GM12878 (cell line): ENCODE measurements around the gene PPP2R1A. TPM values are rescaled to one million over a fixed set of nuclear protein-coding genes. Genes with fewer than 3 reads are reported as not detected.
A peak's percentile ranks its signal among the peaks of the same experiment; 100 is the strongest.

Experiments
- BRCA1 ChIP-seq: IDR thresholded peaks from 2 replicates; pipeline ENCODE4 v1.6.1; 2011; ENCODE audit warnings: low read depth, low read length, improper control_type of control experiment
- CEBPZ ChIP-seq: fragments of 150-350 bp; IDR thresholded peaks from 2 replicates; pipeline ENCODE4 v1.6.1; 2016; ENCODE audit warnings: low read depth, low read length
- CTCF ChIP-seq, 3 experiments: IDR thresholded peaks in 2 of 3; conservative IDR thresholded peaks in 1 of 3; 2 replicates each; pipeline ENCODE4 v1.5.1; 2011; ENCODE audit warnings: low read depth in 3 of 3, low read length in 3 of 3, mild to moderate bottlenecking in 3 of 3, control low read depth in 2 of 3, moderate library complexity in 2 of 3, inconsistent platforms in 1 of 3, mixed read lengths in 1 of 3; ENCODE audit not compliant: control insufficient read depth in 2 of 3, insufficient read depth in 1 of 3; ENCODE audit errors: extremely low read depth in 1 of 3
- E2F8 ChIP-seq: fragments of 450-650 bp; IDR thresholded peaks from 2 replicates; pipeline ENCODE4 v1.6.1; 2018; ENCODE audit warnings: mild to moderate bottlenecking, low read depth, moderate library complexity; ENCODE audit not compliant: partially characterized antibody
- E4F1 ChIP-seq: fragments of 450-650 bp; IDR thresholded peaks from 2 replicates; pipeline ENCODE4 v1.6.1; 2018; ENCODE audit warnings: borderline replicate concordance, mild to moderate bottlenecking; ENCODE audit not compliant: partially characterized antibody
- IKZF1 ChIP-seq: fragments of 450-650 bp; conservative IDR thresholded peaks from 2 replicates; pipeline ENCODE4 v1.6.1; 2017; ENCODE audit warnings: antibody characterized with exemption, mild to moderate bottlenecking
- LARP7 ChIP-seq: fragments of 450-650 bp; IDR thresholded peaks from 2 replicates; pipeline ENCODE4 v1.6.1; 2017; ENCODE audit warnings: mild to moderate bottlenecking
- NBN ChIP-seq: fragments of 450-650 bp; IDR thresholded peaks from 2 replicates; pipeline ENCODE4 v1.6.1; 2016
- NR2C1 ChIP-seq: fragments of 450-650 bp; IDR thresholded peaks from 2 replicates; pipeline ENCODE4 v1.6.1; 2017; ENCODE audit warnings: antibody characterized with exemption, mild to moderate bottlenecking, moderate library complexity
- POLR2AphosphoS5 ChIP-seq: IDR thresholded peaks from 2 replicates; pipeline ENCODE4 v1.6.1; 2011; ENCODE audit warnings: mild to moderate bottlenecking, low read length, inconsistent platforms
- RB1 ChIP-seq: fragments of 450-650 bp; formaldehyde crosslinking; IDR thresholded peaks from 2 replicates; pipeline ENCODE4 v1.6.1; 2017; ENCODE audit warnings: mild to moderate bottlenecking, borderline replicate concordance
- RUNX3 ChIP-seq: IDR thresholded peaks from 2 replicates; pipeline ENCODE4 v1.6.1; 2012; ENCODE audit warnings: low read length, inconsistent platforms
- SKIL ChIP-seq: fragments of 450-650 bp; IDR thresholded peaks from 2 replicates; pipeline ENCODE4 v1.6.1; 2017; ENCODE audit warnings: mild to moderate bottlenecking, low read depth, inconsistent platforms; ENCODE audit not compliant: poor library complexity, severe bottlenecking
- SMAD1 ChIP-seq: fragments of 450-650 bp; IDR thresholded peaks from 2 replicates; pipeline ENCODE4 v1.6.1; 2018; ENCODE audit warnings: mild to moderate bottlenecking, low read depth; ENCODE audit not compliant: partially characterized antibody
- SREBF2 ChIP-seq: IDR thresholded peaks from 2 replicates; pipeline ENCODE4 v1.6.1; 2012; ENCODE audit warnings: mild to moderate bottlenecking, low read length
- ZNF274 ChIP-seq: IDR thresholded peaks from one replicate; pipeline ENCODE4 v1.8.0; 2011; ENCODE audit not compliant: insufficient read length, insufficient read depth
- polyA plus RNA-seq, 11 experiments: library from polyadenylated mRNA; depleted of rRNA in 4 of 11; unstranded in 6 of 11; stranded (reverse) in 5 of 11; fragments of >200 nt; fragmentation: Nextera tagmentation in 4 of 11; fragmentation: Illumina TruSeq in 1 of 11; extraction: Ambion mirVana in 4 of 11; extraction: Trizol in 1 of 11; gene quantifications; 1 replicate in 1 of 11; 2 replicates in 10 of 11; pipeline versions ENCODE4 v1.2.1 to v1.2.3, GENCODE V29; 2011 to 2016; ENCODE audit warnings: inconsistent platforms in 2 of 11, missing spikeins in 2 of 11, low read depth in 1 of 11
- total RNA-seq, 4 experiments: library from RNA; depleted of rRNA in 3 of 4; stranded (reverse); fragments of >200 nt in 3 of 4; fragmentation: Illumina TruSeq in 1 of 4; extraction: Trizol in 1 of 4; gene quantifications; 2 replicates each; pipeline versions ENCODE4 v1.2.1 to v1.2.3, GENCODE V29; 2013 to 2021

PPP2R1A gene
- total and polyA plus RNA-seq, 10 of the 15 experiments (the other 5 are each of a cell fraction or from before 2014, with no cell fraction given), result 16.0 to 359 (median 140) TPM

GRCh38 chr19:52171321-52172169 lies 18.3 kb upstream of the PPP2R1A start, which contains the start of gene ZNF836 (continued):
- TF ChIP-seq E2F8 (peak; percentile 47), ZNF274 (no peak), IKZF1 (0 out of 2 replicates have a peak, but pooled peaks have one; percentile 11), NR2C1 (peak; percentile 87), POLR2AphosphoS5 (peak; percentile 59; the same call in 1 of the 2 replicates), LARP7 (no peak), RUNX3 (0 out of 2 replicates have a peak, but pooled peaks have one; percentile 23), CEBPZ (no peak), RB1 (no peak), CTCF (IDR thresholded peaks at IDR 0.05 in 2 of 3, conservative IDR thresholded peaks at IDR 0.05 in 1 of 3; ENCODE audit: control insufficient read depth in 2 of 3, extremely low read depth in 1 of 3, insufficient read depth in 1 of 3, low read depth in 3 of 3, low read length in 3 of 3) (no peak), SMAD1 (peak; percentile 21), NBN (peak; percentile 37; the same call in 1 of the 2 replicates), BRCA1 (no peak), SKIL (no peak), E4F1 (no peak), SREBF2 (no peak)
